ENCODE measurements around the gene CSNK2A2.

CSNK2A2 gene

DNA sequence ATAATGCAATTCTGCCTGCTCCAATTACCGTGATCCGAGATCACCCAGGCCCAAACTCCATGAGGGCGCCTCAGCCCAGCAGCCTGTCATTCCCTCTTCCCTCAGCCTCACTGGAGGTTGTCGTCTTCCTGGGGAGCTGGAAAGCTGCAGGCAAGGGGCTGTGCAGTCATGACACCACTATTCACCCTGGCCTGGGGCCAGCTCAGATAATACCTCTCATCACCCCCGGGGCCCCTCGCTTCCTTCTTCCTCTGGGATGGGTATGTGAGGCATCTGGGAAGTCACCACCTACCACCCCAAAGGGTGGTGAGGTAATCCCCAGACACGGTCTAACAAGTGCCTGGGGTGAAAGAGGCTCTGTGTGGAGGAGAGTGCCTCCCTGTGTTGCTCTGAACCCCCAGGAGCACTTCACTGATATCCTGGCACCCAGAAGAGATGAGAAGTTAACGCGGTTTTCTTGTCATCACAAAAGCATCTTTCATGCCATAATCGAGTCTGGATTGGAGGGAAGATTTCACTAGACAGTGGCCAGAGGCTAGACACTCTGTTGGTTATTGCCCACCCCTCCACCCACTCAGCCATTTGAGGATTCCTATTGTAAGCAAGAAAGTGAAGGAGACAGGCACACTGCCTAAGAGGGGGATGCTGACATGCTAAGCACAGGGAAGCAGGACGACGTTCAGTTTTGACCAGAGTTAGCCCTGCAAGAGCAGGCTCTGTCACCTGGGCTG lies 87.2 kb downstream of the CSNK2A2 start:
- no peak for DNase-seq (ENCODE audit: low read depth)

GRCh38 chr16:58109881-58110280 lies 88.0 kb downstream of the CSNK2A2 start:
- DNase-seq (ENCODE audit: low read depth) = no peak

- no peak for DNase-seq (ENCODE audit: low read depth)
Measured at GRCh38 chr16:58109330-58109729, 88.6 kb downstream of the CSNK2A2 start.
